Thyroid gland (tissue), 4 donors: ENCODE measurements around the gene DLG2.

Source experiments
- CTCF ChIP-seq, 6 experiments: fragments of 200-600 bp in 3 of 6; fragments of 450-650 bp in 3 of 6; sonication (generic) in 3 of 6; IDR thresholded peaks; one replicate each; pipeline ENCODE4 v1.5.1; 2016 to 2019; ENCODE audit warnings: antibody characterized with exemption in 6 of 6, mild to moderate bottlenecking in 2 of 6, inconsistent platforms in 1 of 6, moderate library complexity in 1 of 6
- POLR2A ChIP-seq, 2 donors: fragments of 450-650 bp; IDR thresholded peaks; one replicate each; pipeline ENCODE4 v1.6.1; 2017; ENCODE audit warnings: antibody characterized with exemption in 2 of 2, mild to moderate bottlenecking in 2 of 2, moderate library complexity in 1 of 2

DNA sequence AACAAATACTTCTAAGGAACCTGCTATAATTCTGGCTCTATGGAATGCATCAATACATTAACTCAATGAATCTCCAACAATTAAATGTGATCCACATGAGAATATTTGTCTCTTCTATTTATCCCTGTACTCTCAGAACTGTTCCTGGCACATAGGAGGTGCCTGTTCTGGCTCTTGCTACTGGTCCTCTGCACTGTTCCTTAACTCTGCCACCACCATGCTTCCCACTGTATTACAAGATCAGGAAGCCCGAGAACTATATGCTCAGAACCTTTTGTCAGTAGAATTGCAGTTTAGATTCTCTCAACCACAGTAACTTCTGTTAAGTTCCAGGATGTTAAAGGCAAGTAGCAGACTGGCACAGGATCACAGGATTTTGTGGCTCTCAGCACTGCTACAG, 1964.7 kb downstream of the DLG2 start:
- TF ChIP-seq CTCF (IDR thresholded peaks at IDR 0.05) = no peak
- no peak for TF ChIP-seq POLR2A (IDR thresholded peaks at IDR 0.05)
